Activated effector memory CD4-positive, alpha-beta T cell treated with Interleukin-2 at 50 U/mL for 16 hours (primary cell): ENCODE measurements around the gene BCAS3.
"Not testable (repeated sequence)": the region's sequence is repeated elsewhere in the genome, so short reads cannot be mapped to it uniquely, and the experiment has no call there.

ENCODE experiments used
- DNase-seq: peaks from one replicate; pipeline ENCODE4 v3.0.0-alpha.2; 2020

BCAS3 gene

DNA sequence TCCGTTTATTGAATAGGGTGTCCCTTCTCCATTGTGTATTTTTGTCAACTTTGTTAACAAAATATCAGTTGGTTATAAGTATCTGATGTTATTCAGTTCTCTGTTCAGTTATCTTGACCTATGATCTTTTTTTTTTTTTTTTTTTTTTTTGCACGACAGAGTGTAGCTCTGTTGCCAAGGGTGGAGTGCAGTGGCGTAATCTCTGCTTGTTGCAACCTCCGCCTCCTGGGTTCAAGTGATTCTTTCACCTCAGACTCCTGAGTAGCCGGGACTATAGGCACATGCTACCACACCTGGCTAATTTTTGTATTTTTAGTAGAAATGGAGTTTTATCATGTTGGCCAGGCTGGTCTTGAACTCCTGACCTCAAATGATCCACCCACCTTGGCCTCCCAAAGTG lies 215.8 kb downstream of the BCAS3 start:
- DNase-seq, result no peak

DNA sequence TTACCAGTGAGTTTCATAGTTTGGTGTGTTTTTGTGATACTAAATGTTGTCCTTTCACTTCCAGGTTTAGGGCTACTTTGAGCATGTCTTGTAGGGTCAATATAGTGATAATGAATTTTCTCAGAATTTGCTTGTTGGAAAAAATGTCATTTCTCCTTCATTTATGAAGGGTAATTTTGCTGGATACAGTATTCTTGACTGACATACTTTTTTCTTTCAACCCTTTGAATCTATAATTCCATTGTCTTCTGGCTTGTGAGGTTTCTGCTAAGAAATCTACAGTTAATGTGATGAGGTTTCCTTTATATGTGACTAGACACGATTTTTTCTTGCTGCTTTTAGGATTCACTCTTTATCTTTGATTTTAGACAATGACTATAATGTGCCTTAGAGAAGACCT lies 219.3 kb downstream of the BCAS3 start:
- no peak for DNase-seq

DNA sequence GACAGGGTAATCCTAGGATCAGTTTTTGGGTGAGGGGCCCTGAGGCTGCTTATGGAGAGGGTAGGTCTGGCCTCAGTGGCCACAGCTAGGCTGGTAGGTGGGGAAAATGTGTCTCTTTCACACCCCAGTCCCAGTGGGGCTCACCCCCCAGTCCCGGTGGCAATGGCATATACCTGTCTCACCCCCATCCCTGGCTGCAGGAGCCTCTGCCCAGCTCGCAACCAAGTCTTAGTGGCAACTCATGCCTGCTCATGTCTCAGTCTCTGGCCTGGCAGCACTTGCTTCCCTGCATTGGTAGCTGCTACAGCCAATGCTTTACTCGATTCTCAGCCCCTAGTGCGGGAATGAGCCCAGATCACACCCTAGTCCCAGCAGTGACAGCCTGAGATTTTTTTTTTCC lies 221.5 kb downstream of the BCAS3 start:
- DNase-seq, result no peak

DNA sequence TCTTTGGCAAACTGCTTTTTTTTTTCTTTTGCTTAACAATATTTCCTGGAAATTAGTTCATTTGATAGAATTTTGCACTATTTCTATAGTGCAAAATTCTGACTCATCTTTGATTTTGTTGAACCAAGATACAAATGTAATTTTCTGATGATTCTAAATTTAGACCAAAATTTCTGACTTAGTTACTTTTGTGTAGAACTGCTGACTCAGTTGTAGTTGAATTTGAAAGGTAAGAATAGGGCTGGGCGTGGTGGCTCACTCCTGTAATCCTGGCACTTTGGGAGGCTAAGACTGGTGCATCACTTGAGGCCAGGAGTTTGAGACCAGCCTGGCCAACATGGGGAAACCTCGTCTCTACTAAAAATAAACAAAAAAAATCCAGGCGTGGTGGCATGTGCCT lies 223.0 kb downstream of the BCAS3 start:
- no peak for DNase-seq

DNA sequence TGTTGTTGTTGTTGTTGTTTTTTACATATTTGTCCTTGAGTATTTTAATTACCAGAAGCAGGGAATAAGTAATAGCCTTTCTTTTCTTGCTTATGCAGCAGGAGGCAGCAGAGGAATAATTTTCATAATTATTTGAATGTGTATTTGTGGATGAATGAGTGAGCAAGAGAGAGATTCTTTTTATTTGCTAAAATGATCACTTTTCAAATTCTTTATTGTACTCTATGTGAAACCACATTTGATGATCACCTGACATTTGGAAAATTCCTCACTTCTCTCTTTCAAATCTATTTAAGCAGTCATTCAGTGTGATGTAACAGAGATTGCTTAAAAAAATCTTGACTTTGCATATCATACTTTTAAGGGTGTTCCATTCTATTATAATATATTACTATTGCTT lies 223.6 kb downstream of the BCAS3 start:
- DNase-seq, result no peak

DNA sequence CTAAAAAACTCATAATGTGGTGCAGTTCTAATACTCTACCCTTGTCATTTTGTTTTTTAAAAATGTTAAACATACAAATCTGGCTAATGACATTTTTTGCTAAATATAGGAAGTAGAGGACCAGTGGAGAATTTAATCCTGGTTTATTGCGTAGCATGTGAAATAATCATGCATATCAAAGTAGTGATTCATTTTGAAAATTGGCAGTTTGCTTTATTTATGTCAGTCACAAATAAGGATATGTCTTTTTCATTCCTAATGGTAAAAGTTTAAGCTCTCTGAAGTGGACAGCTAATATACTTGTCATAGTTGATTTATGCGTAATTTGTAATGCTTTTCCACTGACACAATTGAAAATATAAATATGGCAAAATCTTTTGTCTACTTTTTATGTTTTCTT lies 224.2 kb downstream of the BCAS3 start:
- no peak for DNase-seq

DNA sequence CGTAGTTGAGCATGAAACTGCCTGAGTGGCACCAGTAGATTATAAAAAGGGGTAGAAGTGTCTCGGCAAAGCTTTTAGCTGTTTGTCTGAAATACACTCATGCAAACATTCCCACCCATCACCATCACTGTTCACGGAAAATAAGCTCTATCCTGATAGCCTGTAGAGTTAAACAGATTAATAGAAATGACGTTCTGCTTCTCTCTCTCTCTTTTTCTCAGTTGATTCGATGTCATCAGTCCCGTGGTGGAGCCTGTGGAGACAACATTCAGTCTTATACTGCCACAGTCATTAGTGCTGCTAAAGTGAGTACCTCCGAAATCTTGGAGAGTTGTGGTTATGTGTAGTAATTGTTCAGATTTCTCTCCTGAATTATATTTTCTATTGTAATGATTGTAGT lies 224.7 kb downstream of the BCAS3 start:
- DNase-seq, result no peak

DNA sequence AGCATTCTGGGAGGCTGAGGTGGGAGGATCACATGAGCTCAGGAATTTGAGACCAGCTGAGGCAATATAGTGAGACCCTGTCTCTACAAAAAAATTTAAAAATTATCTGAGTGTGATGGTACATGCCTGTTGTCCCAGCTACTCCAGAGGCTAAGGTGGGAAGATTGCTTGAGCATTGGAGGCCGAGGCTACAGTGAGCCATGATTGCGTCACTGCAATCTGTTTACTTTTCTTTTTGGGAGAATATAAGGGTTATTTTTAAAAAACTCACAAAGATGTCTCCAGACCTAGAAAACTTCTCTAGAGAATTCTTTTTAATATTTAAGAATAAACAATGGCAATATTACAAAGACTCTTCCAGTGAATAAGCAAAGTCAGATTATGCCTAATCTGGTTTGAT lies 226.9 kb downstream of the BCAS3 start:
- DNase-seq, result no peak

DNA sequence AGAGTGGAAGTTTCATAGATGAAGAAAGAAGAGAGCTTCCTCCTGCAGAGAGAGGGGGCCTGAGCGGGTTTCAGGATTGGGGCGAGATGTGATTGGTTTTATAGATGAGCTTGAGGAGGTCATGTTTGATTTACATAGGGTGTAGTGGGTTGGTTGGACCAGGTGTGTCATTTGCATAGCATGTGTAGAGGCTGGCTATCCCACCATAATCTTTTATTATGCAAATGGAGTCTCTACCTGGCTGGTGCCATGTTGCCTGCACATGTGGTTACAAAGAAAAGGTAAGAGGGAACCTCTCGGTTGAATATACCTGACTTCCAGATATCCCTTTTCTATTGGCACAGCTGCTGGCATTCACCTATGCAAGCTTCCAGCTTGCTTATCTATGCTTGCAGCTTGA lies 228.1 kb downstream of the BCAS3 start:
- no peak for DNase-seq

DNA sequence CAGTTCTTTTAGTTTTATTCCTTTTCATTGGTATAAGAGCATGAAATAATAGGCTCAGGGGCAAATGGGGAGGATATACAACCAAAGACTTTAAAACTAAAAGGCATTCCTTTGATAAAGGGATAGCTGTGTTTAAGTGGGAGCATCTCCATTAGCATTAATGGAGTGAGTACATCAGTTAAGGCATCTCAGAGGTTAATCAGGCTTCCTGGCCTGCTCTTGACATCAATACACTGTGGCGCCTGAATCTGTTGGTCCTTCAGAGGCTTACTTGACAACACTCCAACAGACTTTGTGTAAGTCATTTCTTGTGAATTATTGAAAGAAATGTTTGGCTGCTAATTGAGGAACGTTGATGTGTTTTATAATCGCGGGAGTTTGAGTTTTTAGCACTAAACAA lies 230.7 kb downstream of the BCAS3 start:
- DNase-seq, result no peak

DNA sequence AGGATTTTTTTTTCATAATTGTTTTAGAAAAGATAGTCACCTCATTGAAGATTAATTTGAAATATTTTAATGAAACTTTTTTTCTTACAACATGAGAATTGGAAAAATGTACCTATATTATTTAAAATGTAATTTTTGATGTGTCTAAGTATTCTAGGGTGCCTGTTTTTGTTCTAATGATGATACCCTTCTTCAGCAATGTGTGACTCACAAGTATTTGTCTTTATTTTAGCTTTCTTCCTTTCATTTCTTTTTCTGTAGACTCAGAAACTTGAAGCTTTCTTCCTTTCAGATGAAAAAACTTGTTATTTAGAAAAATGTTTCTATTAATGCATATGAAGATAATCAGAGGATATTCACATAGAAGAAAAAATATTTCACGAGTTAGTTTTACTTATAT lies 231.8 kb downstream of the BCAS3 start:
- DNase-seq, result no peak

DNA sequence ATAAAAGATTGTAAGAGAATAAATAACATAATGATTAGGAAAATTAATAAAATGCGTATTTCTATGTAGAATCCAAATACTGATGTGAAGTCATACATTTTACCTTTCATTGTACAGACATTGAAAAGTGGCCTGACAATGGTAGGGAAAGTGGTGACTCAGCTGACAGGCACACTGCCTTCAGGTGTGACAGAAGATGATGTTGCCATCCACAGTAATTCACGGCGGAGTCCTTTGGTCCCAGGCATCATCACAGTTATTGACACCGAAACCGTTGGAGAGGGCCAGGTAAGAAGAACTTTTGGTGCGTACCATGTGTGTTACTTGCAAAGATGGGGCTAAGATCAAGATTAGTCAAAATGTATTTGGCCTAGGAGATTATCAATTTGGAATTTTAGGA lies 232.8 kb downstream of the BCAS3 start:
- no peak for DNase-seq

DNA sequence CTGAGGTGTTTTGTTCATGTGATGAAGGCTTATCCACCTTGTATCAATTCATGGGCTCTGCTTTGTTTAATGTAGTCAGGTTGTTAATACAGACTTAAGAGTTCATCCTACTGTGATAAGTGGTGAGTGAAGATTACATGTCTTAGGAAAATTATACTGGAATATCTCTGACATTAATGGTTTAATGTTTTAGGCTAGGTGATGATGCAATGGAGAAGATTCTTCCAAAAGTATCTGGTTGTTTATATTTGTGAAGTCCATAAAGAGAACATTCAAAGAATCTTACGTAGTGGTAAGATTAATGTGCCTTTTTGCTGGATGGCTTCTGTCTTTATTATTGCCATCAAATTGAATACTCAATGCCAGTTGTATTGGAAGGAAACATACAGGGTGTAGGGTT lies 236.4 kb downstream of the BCAS3 start:
- no peak for DNase-seq

DNA sequence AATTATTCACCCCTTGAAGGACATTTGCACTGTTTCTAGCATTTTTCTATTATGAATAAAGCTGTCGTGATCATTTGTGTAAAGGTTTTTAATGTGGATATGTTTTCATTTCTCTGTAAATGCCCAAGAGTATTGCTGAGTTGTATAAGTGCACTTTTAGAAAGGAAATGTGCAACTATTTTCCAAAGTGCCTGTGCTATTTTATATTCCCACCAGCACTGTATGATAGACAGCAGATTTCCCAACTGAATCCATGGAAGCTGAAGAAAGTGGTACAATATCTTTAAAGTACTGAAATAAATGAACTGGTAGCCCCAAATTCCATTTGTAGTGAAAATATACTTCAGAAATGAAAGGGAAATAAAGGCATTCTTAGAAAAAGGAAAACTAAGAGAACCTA lies 238.4 kb downstream of the BCAS3 start:
- DNase-seq, result no peak

DNA sequence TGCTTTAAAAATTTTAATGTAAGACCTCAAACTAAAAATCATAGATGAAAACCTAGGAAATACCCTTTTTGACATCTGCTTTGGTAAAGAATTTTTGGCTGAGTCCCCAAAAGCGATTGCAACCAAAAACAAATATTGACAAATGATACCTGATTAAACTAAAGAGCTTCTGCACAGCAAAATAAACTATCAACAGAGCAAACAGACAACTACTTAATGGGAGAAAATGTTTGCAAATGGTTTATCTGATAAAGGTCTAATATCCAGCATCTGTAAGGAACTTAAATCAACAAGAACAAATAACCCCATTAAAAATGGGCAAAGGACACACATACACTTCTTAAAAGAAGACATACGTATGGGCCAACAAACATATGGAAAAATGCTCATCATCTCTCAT lies 242.5 kb downstream of the BCAS3 start:
- DNase-seq, result no peak

DNA sequence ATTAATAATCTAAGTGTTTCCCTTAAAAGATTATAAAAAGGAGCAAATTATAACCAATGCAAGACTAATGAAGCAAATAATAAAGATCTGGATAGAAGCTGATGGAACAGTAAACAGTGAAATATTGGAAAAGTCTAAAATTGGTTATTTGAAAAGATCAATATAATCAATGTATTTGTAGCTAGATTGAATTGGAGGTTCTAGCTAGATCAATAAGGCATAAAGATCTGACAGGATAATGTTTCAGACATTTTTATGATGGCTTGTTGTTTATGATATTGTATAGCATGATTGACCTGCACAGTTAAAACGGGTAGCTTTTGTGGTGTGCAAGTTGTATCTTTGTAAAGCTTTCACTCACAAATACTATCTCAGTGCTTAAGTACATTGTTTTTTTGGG lies 245.3 kb downstream of the BCAS3 start:
- DNase-seq, result no peak

DNA sequence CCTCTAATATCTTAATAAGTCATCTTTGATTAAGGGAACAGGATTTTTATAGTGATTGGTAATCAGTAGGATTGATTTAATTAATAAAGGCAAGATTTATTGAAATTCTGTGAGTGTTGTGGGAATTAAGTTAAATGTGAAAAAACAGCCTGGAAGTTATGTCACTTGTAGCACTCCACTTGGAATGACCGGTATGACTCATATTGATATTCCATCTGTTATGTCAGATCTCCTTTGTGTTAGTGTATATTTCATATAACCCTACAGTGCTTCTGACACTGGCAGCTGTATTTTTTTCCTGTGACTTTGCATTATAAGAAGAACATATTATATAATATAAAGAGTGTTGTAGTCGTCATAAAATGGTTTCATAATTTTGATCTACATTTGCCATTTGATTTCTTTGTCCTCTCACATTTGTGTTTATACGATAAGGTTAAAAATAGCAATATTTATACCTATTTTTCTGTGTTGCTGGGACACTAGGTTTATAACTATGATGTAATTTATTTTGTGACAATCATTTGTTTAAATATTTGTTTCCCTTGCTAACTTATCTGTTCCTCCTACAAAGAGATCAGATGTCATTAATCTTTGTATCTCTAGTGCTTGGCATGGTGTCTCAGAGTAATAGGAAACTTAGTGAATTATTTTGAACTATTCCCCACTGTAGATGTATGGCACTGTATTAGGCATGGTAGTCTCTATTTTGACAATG lies 249.0 kb downstream of the BCAS3 start:
- DNase-seq, result no peak

DNA sequence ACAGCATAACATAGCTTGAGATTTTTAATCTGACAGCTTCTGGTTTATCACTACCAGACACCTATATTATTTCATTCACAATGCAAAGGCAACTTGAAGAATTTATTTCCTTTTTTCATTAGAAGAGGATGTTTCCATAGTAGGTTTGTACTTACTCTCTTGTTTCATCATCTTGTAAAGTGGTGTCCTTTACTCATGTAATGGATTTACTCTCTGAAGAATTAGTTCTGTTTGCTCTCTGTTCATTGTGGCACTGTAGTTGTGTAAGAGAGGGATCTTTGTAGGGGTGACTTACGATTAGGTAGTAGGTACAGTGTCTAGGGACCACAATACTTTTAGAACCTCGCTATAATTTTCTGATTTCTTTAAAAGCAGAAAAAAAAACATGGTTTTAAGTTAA lies 256.1 kb downstream of the BCAS3 start:
- DNase-seq, result no peak

DNA sequence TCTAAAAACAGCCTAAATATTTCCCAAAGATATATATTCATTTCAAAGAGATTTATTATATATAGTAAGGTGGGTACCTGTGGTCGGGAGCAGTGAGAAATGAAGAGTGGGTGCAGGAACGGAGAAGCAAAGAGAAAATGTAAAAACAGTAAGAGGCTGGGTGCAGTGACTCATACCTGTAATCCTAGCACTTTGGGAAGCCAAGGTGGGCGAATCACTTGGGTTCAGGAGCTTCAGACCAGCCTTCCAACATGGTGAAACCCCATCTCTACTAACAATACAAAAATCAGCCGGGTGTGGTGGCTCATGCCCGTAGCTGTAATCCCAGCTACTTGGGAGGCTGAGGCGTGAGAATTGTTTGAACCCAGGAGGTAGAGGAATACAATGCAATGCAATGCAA lies 257.1 kb downstream of the BCAS3 start:
- no peak for DNase-seq

DNA sequence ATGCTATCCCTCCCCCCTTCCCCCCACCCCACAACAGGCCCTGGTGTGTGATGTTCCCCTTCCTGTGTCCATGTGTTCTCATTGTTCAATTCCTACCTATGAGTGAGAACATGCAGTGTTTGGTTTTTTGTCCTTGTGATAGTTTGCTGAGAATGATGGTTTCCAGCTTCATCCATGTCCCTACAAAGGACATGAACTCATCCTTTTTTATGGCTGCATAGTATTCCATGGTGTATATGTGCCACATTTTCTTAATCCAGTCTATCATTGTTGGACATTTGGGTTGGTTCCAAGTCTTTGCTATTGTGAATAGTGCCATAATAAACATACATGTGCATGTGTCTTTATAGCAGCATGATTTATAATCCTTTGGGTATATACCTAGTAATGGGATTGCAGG lies 258.3 kb downstream of the BCAS3 start:
- not testable (repeated sequence) for DNase-seq

DNA sequence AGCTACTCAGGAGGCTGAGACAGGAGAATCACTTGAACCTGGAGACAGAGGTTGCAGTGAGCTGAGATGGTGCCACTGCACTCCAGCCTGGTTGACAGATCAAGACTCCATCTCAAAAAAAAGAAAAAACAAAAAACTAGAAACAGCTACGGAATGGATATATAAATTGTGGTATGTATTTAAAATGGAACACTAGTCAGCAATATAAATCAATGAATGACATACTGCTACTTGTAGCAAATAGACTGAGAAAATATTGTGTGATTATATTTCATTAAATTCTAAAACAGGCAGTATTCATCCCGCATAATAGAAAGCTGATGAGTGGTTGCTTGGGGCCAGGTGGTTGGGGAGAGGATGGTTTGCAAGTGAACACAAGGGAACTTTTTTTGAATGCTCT lies 261.7 kb downstream of the BCAS3 start:
- DNase-seq, result no peak

DNA sequence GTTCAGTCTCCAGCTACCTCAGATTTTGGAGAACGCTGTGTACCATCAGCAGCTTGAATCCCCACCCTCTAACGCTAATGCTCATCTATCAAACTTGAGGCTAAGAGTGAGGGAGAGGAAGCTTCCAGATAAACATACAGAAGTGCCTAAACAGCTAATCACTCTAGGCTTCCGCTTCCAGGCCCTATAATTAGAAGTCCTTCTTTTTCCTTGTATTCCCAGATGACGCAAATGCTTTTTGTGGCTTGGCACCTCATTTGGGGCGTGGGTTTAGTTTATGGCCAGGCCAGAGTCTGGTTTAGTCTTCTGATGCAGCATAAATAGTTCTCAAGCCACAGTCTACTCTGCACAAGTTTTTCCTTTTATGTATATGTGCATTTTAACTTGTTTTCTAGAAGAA lies 263.4 kb downstream of the BCAS3 start:
- no peak for DNase-seq

DNA sequence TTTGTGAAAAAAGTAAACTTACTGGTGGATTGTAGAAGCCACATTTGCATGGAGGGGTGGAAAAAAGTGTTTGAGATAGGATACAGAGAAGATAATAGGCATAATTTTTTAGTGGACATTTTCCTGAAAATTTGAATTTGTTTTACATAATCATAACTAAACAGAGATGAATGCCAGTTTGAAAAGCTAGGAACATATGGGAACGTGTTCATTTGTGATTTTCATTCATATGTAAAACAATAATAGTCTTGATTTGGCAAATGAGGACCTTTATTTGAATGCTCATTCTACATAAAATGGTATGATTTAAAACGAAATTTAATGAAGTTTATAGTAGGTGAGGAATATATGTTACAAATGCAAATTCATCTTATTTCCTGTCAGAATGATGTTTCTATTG lies 263.9 kb downstream of the BCAS3 start:
- no peak for DNase-seq

DNA sequence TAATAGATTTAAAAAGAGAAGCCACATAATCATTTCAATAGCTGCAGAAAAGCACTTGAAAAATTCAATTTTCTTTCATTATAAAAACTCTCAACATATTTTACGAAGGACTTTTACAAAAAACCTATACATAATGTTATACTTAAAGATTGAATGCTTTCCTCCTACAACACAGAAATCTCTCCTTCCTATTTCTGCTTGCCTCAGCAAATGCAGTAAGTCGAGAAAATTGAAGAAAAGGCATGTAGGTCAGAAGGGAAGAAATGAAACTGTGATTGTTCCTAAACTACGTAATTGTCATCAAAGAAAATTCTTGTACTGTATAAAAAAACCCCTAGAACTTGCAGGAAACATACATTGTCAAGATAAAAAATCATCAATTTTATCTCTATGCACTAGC lies 267.1 kb downstream of the BCAS3 start:
- no peak for DNase-seq

DNA sequence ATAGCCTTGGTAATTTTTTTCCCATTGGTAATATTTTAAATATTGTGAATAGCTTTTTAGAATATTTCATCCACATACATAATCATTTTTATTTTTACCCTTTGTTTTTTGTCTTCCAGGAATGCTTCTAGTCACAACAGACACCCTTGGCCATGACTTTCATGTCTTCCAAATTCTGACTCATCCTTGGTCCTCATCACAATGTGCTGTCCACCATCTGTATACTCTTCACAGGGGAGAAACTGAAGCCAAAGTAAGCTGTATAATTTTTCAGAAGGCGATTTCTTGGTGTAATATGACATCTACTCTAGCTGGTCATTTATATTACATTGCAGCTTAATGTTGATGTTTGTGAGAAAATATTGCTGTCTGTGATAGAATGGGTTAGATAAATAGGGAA lies 269.4 kb downstream of the BCAS3 start:
- DNase-seq, result no peak

DNA sequence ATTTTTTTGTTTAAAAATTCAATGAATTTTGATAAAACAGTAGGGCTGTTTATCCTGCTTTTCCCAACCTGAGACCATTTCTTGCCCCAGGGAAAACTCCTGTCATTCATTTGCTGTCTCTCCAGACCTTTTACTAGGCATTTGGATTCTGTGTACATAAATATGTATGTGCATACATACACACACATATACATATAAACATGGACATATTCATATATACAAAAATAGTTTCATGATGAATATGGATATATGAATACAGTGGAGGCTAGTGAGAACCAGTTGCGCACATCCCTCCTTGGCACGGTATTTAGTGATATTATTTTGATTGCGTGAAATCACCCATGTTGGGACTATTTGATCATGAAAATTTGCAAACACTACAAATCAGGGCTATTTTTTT lies 269.9 kb downstream of the BCAS3 start:
- DNase-seq, result no peak
